ENCODE results near the gene PPP4R2.
"Not testable (repeated sequence)": the region's sequence is repeated elsewhere in the genome, so short reads cannot be mapped to it uniquely, and the experiment has no call there.

PPP4R2 gene

GRCh38 chr3:72977060-72977808, 19.4 kb upstream of the PPP4R2 start:
- no peak for DNase-seq

- DNase-seq: no peak
Measured at GRCh38 chr3:72982609-72983366, 13.8 kb upstream of the PPP4R2 start.

- DNase-seq: no peak
Measured at GRCh38 chr3:72985576-72985975, 11.0 kb upstream of the PPP4R2 start.

GRCh38 chr3:72990701-72991395, 5.8 kb upstream of the PPP4R2 start:
- no peak for DNase-seq

GRCh38 chr3:72991522-72991921, 5.1 kb upstream of the PPP4R2 start:
- DNase-seq: no peak

- DNase-seq: no peak
Measured at GRCh38 chr3:72993391-72993790, 3.2 kb upstream of the PPP4R2 start.

- DNase-seq: no peak
Measured at GRCh38 chr3:72995337-72995736, 1.3 kb upstream of the PPP4R2 start.

- DNase-seq: no peak
Measured at GRCh38 chr3:72996121-72996472, 514 bp upstream of the PPP4R2 start.

- DNase-seq: no peak
Measured at GRCh38 chr3:72997421-72997961, 880 bp downstream of the PPP4R2 start.

GRCh38 chr3:72998466-72998865, 1.9 kb downstream of the PPP4R2 start:
- no peak for DNase-seq

GRCh38 chr3:72999951-73000350, 3.3 kb downstream of the PPP4R2 start:
- no peak for DNase-seq

- DNase-seq: not testable (repeated sequence)
Measured at GRCh38 chr3:73003050-73003449, 6.4 kb downstream of the PPP4R2 start.

GRCh38 chr3:73004316-73004715, 7.7 kb downstream of the PPP4R2 start:
- DNase-seq: no peak

- no peak for DNase-seq
Measured at GRCh38 chr3:73007992-73008712, 11.5 kb downstream of the PPP4R2 start.

- DNase-seq: no peak
Measured at GRCh38 chr3:73009008-73009407, 12.4 kb downstream of the PPP4R2 start.

GRCh38 chr3:73009750-73010149, 13.1 kb downstream of the PPP4R2 start:
- no peak for DNase-seq

- no peak for DNase-seq
Measured at GRCh38 chr3:73010158-73010557, 13.5 kb downstream of the PPP4R2 start.

GRCh38 chr3:73018298-73018697, 21.7 kb downstream of the PPP4R2 start:
- DNase-seq: no peak

- DNase-seq: no peak
Measured at GRCh38 chr3:73018790-73019441, 22.3 kb downstream of the PPP4R2 start.

GRCh38 chr3:73021301-73021835, 24.8 kb downstream of the PPP4R2 start:
- no peak for DNase-seq

GRCh38 chr3:73024836-73025235, 28.2 kb downstream of the PPP4R2 start:
- no peak for DNase-seq

- DNase-seq: no peak
Measured at GRCh38 chr3:73026111-73026759, 29.6 kb downstream of the PPP4R2 start.

Measured in NCI-H774 (cell line).